ENCODE results near the gene COX4I1. TPM values are rescaled to one million over a fixed set of nuclear protein-coding genes. Genes with fewer than 3 reads are reported as not detected.

Gene COX4I1
- total RNA-seq, 1 donor from 2014 or later = 148 TPM

- DNase-seq (ENCODE audit: low spot score in 2 of 2) = no peak
- H3K36me3 ChIP-seq = peaks cover 39 to 62% of the 10 kb centered on the region in 2 donors
- H3K27me3 ChIP-seq = no peaks in the 10 kb centered on the region
- no peaks in the 10 kb centered on the region for H3K9me3 ChIP-seq
- peaks cover 2 to 3% of the 10 kb centered on the region in 2 donors for H3K4me1 ChIP-seq
- no peak overlapping the region for H3K4me3 ChIP-seq
- intact Hi-C loops (cut with DNase I) = no loop called here
- no peak overlapping the region for H3K27ac ChIP-seq
- TF ChIP-seq, protein P1, sequence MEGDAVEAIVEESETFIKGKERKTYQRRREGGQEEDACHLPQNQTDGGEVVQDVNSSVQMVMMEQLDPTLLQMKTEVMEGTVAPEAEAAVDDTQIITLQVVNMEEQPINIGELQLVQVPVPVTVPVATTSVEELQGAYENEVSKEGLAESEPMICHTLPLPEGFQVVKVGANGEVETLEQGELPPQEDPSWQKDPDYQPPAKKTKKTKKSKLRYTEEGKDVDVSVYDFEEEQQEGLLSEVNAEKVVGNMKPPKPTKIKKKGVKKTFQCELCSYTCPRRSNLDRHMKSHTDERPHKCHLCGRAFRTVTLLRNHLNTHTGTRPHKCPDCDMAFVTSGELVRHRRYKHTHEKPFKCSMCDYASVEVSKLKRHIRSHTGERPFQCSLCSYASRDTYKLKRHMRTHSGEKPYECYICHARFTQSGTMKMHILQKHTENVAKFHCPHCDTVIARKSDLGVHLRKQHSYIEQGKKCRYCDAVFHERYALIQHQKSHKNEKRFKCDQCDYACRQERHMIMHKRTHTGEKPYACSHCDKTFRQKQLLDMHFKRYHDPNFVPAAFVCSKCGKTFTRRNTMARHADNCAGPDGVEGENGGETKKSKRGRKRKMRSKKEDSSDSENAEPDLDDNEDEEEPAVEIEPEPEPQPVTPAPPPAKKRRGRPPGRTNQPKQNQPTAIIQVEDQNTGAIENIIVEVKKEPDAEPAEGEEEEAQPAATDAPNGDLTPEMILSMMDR (IDR thresholded peaks at IDR 0.05) = no peak
Measured at GRCh38 chr16:85783441-85783840, 16.1 kb upstream of the COX4I1 start.

GRCh38 chr16:85784813-85785212, 14.7 kb upstream of the COX4I1 start:
- Histone ChIP-seq H3K4me3 (no peak overlapping the region), H3K36me3 (peaks cover 31 to 55% of the 10 kb centered on the region in 2 donors), H3K9me3 (no peaks in the 10 kb centered on the region), H3K27ac (no peak overlapping the region), H3K4me1 (peaks cover 2 to 3% of the 10 kb centered on the region in 2 donors), H3K27me3 (no peaks in the 10 kb centered on the region)
- intact Hi-C loops (cut with DNase I) = no loop called here
- no peak for DNase-seq (ENCODE audit: low spot score in 2 of 2)
- TF ChIP-seq, protein P1 (IDR thresholded peaks at IDR 0.05) = no peak

- Histone ChIP-seq H3K36me3 (peaks cover 19 to 43% of the 10 kb centered on the region in 2 donors), H3K9me3 (no peaks in the 10 kb centered on the region), H3K4me1 (peaks cover 2 to 3% of the 10 kb centered on the region in 2 donors), H3K27ac (no peak overlapping the region), H3K4me3 (no peak overlapping the region), H3K27me3 (no peaks in the 10 kb centered on the region)
- DNase-seq (ENCODE audit: low spot score in 2 of 2) = no peak
- intact Hi-C loops (cut with DNase I) = no loop called here
- TF ChIP-seq, protein P1 (IDR thresholded peaks at IDR 0.05) = no peak
Measured at GRCh38 chr16:85785927-85786326, 13.6 kb upstream of the COX4I1 start.

DNA sequence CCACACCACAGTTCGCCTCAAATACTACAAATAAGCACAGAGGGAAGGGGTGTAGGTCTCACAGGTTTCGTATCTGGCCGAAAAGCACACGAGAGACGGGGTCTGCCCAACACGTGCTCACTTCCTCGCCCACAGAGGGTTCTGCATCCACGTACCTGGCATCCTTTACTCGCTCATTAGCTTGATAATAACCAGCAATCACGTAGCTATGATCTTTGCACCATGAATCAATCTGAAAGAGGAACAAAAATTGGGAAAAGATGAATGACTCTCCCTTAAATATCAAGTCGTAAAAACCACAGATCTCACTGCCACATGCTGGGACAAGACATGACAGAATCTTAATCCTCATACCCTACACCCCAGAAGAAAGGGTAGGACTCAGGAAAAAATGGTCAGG, 10.7 kb upstream of the COX4I1 start:
- H3K36me3 ChIP-seq = peaks cover 22 to 61% of the 10 kb centered on the region in 2 donors
- intact Hi-C loops (cut with DNase I) = no loop called here
- H3K27ac ChIP-seq = no peak overlapping the region
- no peaks in the 10 kb centered on the region for H3K9me3 ChIP-seq
- TF ChIP-seq, protein P1 (IDR thresholded peaks at IDR 0.05) = no peak
- no peaks in the 10 kb centered on the region for H3K27me3 ChIP-seq
- no peaks in the 10 kb centered on the region for H3K4me1 ChIP-seq
- DNase-seq (ENCODE audit: low spot score in 2 of 2) = no peak
- H3K4me3 ChIP-seq = no peak overlapping the region

GRCh38 chr16:85789773-85790172, 9.7 kb upstream of the COX4I1 start:
- H3K4me1 ChIP-seq = no peaks in the 10 kb centered on the region
- TF ChIP-seq, protein P1 (IDR thresholded peaks at IDR 0.05) = no peak
- no peak overlapping the region for H3K27ac ChIP-seq
- H3K4me3 ChIP-seq = no peak overlapping the region
- H3K27me3 ChIP-seq = no peaks in the 10 kb centered on the region
- peaks cover 27 to 61% of the 10 kb centered on the region in 2 donors for H3K36me3 ChIP-seq
- no peaks in the 10 kb centered on the region for H3K9me3 ChIP-seq
- DNase-seq (ENCODE audit: low spot score in 2 of 2) = no peak
- intact Hi-C loops (cut with DNase I) = no loop called here

Data from ascending aorta (tissue), 2 donors.